ENCODE data around the gene BCL7C. TPM values are rescaled to one million over a fixed set of nuclear protein-coding genes. Genes with fewer than 3 reads are reported as not detected.

BCL7C gene
- polyA plus RNA-seq, 1 donor from 2014 or later: 39.2 TPM

- no peak for TF ChIP-seq REST (IDR thresholded peaks at IDR 0.05; ENCODE audit: borderline replicate concordance)
- no peak for TF ChIP-seq TAF1 (IDR thresholded peaks at IDR 0.05; ENCODE audit: low read depth)
- TF ChIP-seq SMC3 (conservative IDR thresholded peaks at IDR 0.05; ENCODE audit: poor library complexity): no peak
Observed at GRCh38 chr16:30844346-30844670, 49.6 kb downstream of the BCL7C start (continued).

DNA sequence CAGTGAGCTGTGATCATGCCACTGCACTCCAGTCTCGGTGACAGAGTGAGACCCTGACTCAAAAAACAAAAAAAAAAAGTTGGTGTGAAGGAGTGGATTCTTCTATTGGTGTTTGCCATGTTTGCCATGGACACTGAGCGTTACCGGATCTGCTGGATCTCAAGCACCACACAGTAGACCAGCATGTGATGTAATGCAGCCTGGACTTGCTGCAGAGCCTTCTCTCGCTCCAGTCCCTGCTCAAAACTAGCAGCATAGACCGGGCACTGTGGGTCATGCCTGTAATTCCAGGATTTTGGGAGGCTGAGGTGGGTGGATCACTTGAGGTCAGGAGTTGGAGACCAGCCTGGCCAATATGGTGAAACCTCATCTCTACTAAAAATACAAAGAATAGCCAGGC, 50.4 kb downstream of the BCL7C start:
- Histone ChIP-seq H2AFZ (ENCODE audit: low read depth, low read length) (no peak overlapping the region), H3F3A (ENCODE audit: insufficient read depth, low read length, poor library complexity, severe bottlenecking) (no peaks in the 10 kb centered on the region), H3K4me3 (ENCODE audit: low read length) (no peak overlapping the region), H3K9me2 (ENCODE audit: insufficient read depth, low read length) (no peaks in the 10 kb centered on the region), H3K9ac (ENCODE audit: low read length) (no peak overlapping the region), H3K27me3 (ENCODE audit: insufficient read depth, low read depth, low read length) (no peaks in the 10 kb centered on the region), H3K36me3 (ENCODE audit: insufficient read depth, low read length) (no peaks in the 10 kb centered on the region), H3K27ac (ENCODE audit: low read length) (no peak overlapping the region), H3K79me2 (replicated peaks; ENCODE audit: insufficient read depth, low read length) (no peaks in the 10 kb centered on the region), H4K20me1 (ENCODE audit: insufficient read depth) (no peaks in the 10 kb centered on the region), H3K4me2 (ENCODE audit: low read length) (no peak overlapping the region), H3K9me3 (ENCODE audit: low read length) (no peaks in the 10 kb centered on the region)
- TF ChIP-seq EZH2 (IDR thresholded peaks at IDR 0.05; ENCODE audit: borderline replicate concordance, insufficient read depth, low read length, poor library complexity, severe bottlenecking) (no peak), EP300 (conservative IDR thresholded peaks at IDR 0.05; ENCODE audit: poor library complexity, severe bottlenecking) (no peak), REST (IDR thresholded peaks at IDR 0.05; ENCODE audit: borderline replicate concordance) (no peak), SMC3 (conservative IDR thresholded peaks at IDR 0.05; ENCODE audit: poor library complexity) (no peak), MXI1 (conservative IDR thresholded peaks at IDR 0.05; ENCODE audit: poor library complexity, severe bottlenecking) (no peak), RAD21 (conservative IDR thresholded peaks at IDR 0.05) (no peak), TAF1 (IDR thresholded peaks at IDR 0.05; ENCODE audit: low read depth) (no peak), POLR2AphosphoS5 (IDR thresholded peaks at IDR 0.05) (no peak)
- TF ChIP-seq, protein P1, sequence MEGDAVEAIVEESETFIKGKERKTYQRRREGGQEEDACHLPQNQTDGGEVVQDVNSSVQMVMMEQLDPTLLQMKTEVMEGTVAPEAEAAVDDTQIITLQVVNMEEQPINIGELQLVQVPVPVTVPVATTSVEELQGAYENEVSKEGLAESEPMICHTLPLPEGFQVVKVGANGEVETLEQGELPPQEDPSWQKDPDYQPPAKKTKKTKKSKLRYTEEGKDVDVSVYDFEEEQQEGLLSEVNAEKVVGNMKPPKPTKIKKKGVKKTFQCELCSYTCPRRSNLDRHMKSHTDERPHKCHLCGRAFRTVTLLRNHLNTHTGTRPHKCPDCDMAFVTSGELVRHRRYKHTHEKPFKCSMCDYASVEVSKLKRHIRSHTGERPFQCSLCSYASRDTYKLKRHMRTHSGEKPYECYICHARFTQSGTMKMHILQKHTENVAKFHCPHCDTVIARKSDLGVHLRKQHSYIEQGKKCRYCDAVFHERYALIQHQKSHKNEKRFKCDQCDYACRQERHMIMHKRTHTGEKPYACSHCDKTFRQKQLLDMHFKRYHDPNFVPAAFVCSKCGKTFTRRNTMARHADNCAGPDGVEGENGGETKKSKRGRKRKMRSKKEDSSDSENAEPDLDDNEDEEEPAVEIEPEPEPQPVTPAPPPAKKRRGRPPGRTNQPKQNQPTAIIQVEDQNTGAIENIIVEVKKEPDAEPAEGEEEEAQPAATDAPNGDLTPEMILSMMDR (IDR thresholded peaks at IDR 0.05; ENCODE audit: poor library complexity, severe bottlenecking): no peak

All from neural cell (in vitro differentiated cells).